H7 (cell line): ENCODE measurements around the gene DMAC2. TPM values are rescaled to one million over a fixed set of nuclear protein-coding genes. Genes with fewer than 3 reads are reported as not detected.
"Not testable (repeated sequence)": the region's sequence is repeated elsewhere in the genome, so short reads cannot be mapped to it uniquely, and the experiment has no call there.

Experiments
- DNase-seq: peaks from one replicate; pipeline ENCODE4 v3.0.0; 2012
- H3K27me3 ChIP-seq: 2 replicates; pipeline ENCODE4 v1.6.0; 2011; ENCODE audit warnings: mild to moderate bottlenecking, low read length; ENCODE audit not compliant: control insufficient read depth, insufficient read depth
- H3K36me3 ChIP-seq: replicated peaks from 2 replicates; pipeline ENCODE4 v1.5.1; 2011; ENCODE audit warnings: low read length; ENCODE audit not compliant: control insufficient read depth, insufficient read depth
- H3K4me3 ChIP-seq: 2 replicates; pipeline ENCODE4 v1.5.1; 2011; ENCODE audit warnings: low read depth, mild to moderate bottlenecking, control low read depth, low read length, moderate library complexity; ENCODE audit not compliant: insufficient read depth
- total RNA-seq: library from RNA; depleted of rRNA; stranded (reverse); fragments of >200 nt; shearing (Covaris generic); gene quantifications from 2 replicates; pipeline ENCODE4 v1.2.3, GENCODE V29; 2014; rRNA removed

The DMAC2 gene
- total RNA-seq: 80.0 and 96.0 TPM in 2 replicates

- Histone ChIP-seq H3K4me3 (peak within 1 kb of the TSS; percentile 79), H3K36me3 (peaks cover 4% of the 10 kb centered on the region), H3K27me3 (no peaks in the 10 kb centered on the region)
- peak; percentile 98 for DNase-seq
Observed at GRCh38 chr19:41439441-41440222, at the start of gene DMAC2. DMAC2 (minus strand) TSS chr19:41439912; CDS start chr19:41439899, 13 bp downstream.

GRCh38 chr19:41486953-41487352 is 47.2 kb upstream of the DMAC2 start:
- H3K4me3 ChIP-seq, DNase-seq, H3K27me3 ChIP-seq, H3K36me3 ChIP-seq: not testable (repeated sequence)

- Histone ChIP-seq H3K4me3 (no peak overlapping the region), H3K27me3 (no peaks in the 10 kb centered on the region), H3K36me3 (no peaks in the 10 kb centered on the region)
- no peak for DNase-seq
Observed at GRCh38 chr19:41484822-41485221, 45.1 kb upstream of the DMAC2 start.

- H3K27me3 ChIP-seq: no peaks in the 10 kb centered on the region
Observed at GRCh38 chr19:41480336-41480735, 40.6 kb upstream of the DMAC2 start.

GRCh38 chr19:41479757-41480191 is 40.1 kb upstream of the DMAC2 start:
- no peaks in the 10 kb centered on the region for H3K27me3 ChIP-seq
- no peaks in the 10 kb centered on the region for H3K36me3 ChIP-seq
- no peak overlapping the region for H3K4me3 ChIP-seq
- DNase-seq: no peak

More at GRCh38 chr19:41480336-41480735, 40.6 kb upstream of the DMAC2 start:
- Histone ChIP-seq H3K4me3 (no peak overlapping the region), H3K36me3 (no peaks in the 10 kb centered on the region)
- no peak for DNase-seq

GRCh38 chr19:41478875-41479756 is 39.4 kb upstream of the DMAC2 start:
- no peaks in the 10 kb centered on the region for H3K27me3 ChIP-seq

GRCh38 chr19:41478171-41478570 is 38.5 kb upstream of the DMAC2 start:
- no peaks in the 10 kb centered on the region for H3K36me3 ChIP-seq
- H3K27me3 ChIP-seq: no peaks in the 10 kb centered on the region
- H3K4me3 ChIP-seq: no peak overlapping the region
- DNase-seq: no peak

More at GRCh38 chr19:41478875-41479756, 39.4 kb upstream of the DMAC2 start:
- no peak for DNase-seq
- no peaks in the 10 kb centered on the region for H3K36me3 ChIP-seq
- no peak overlapping the region for H3K4me3 ChIP-seq

- Histone ChIP-seq H3K36me3 (no peaks in the 10 kb centered on the region), H3K27me3 (no peaks in the 10 kb centered on the region), H3K4me3 (no peak overlapping the region)
- no peak for DNase-seq
Observed at GRCh38 chr19:41476583-41476982, 36.9 kb upstream of the DMAC2 start.

GRCh38 chr19:41463257-41464256 is 23.8 kb upstream of the DMAC2 start:
- H3K27me3 ChIP-seq, DNase-seq, H3K4me3 ChIP-seq, H3K36me3 ChIP-seq: not testable (repeated sequence)

- Histone ChIP-seq H3K36me3 (no peaks in the 10 kb centered on the region), H3K27me3 (no peaks in the 10 kb centered on the region), H3K4me3 (no peak overlapping the region)
- no peak for DNase-seq
Observed at GRCh38 chr19:41462497-41462896, 22.8 kb upstream of the DMAC2 start.

GRCh38 chr19:41457241-41457640 is 17.5 kb upstream of the DMAC2 start:
- H3K36me3 ChIP-seq: no peaks in the 10 kb centered on the region
- no peaks in the 10 kb centered on the region for H3K27me3 ChIP-seq
- no peak for DNase-seq

GRCh38 chr19:41456342-41456918 is 16.7 kb upstream of the DMAC2 start:
- Histone ChIP-seq H3K4me3 (no peak overlapping the region), H3K36me3 (no peaks in the 10 kb centered on the region), H3K27me3 (no peaks in the 10 kb centered on the region)
- DNase-seq: no peak

More at GRCh38 chr19:41457241-41457640, 17.5 kb upstream of the DMAC2 start:
- no peak overlapping the region for H3K4me3 ChIP-seq

GRCh38 chr19:41455936-41456335 is 16.2 kb upstream of the DMAC2 start:
- Histone ChIP-seq H3K36me3 (no peaks in the 10 kb centered on the region), H3K4me3 (no peak overlapping the region), H3K27me3 (no peaks in the 10 kb centered on the region)
- DNase-seq: no peak
